OCI-LY3 (cell line): ENCODE results near the gene GRIK5.
A peak's percentile ranks its signal among the peaks of the same experiment; 100 is the strongest.

Source experiments
- H2AFZ ChIP-seq: fragments of 200-600, 300-600 bp; shearing (Covaris generic); 2 replicates; pipeline ENCODE4 v1.6.0; 2014; ENCODE audit warnings: antibody characterized with exemption, low read depth, low read length
- H3K27ac ChIP-seq: fragments of 200-600, 300-600 bp; sonication (generic); 2 replicates; pipeline ENCODE4 v1.5.1; 2014; ENCODE audit warnings: mild to moderate bottlenecking, low read length, moderate library complexity, mixed read lengths
- H3K27me3 ChIP-seq: fragments of 200-600, 300-600 bp; sonication (generic); 2 replicates; pipeline ENCODE4 v1.6.1; 2014; ENCODE audit warnings: low read depth, low read length, mixed read lengths
- H3K36me3 ChIP-seq: fragments of 200-600, 300-600 bp; sonication (generic); replicated peaks from 2 replicates; pipeline ENCODE3; 2014; ENCODE audit warnings: low read depth, low read length, mixed read lengths
- H3K4me1 ChIP-seq: fragments of 300-600, 200-600 bp; sonication (generic); 2 replicates; pipeline ENCODE4 v1.6.1; 2014; ENCODE audit warnings: low read length, mixed read lengths
- H3K4me2 ChIP-seq: fragments of 200-600, 300-600 bp; sonication (generic); 2 replicates; pipeline ENCODE4 v1.6.1; 2014; ENCODE audit warnings: low read length, mixed read lengths
- H3K4me3 ChIP-seq: fragments of 300-600, 200-600 bp; sonication (generic); 2 replicates; pipeline ENCODE4 v1.5.1; 2014; ENCODE audit warnings: antibody characterized with exemption, mild to moderate bottlenecking, low read length, moderate library complexity
- H3K79me2 ChIP-seq: fragments of 300-600, 200-600 bp; shearing (Covaris generic); 2 replicates; pipeline ENCODE4 v1.6.1; 2014; ENCODE audit warnings: mild to moderate bottlenecking, low read length, mixed read lengths
- H3K9ac ChIP-seq: fragments of 300-600, 200-600 bp; shearing (Covaris generic); 2 replicates; pipeline ENCODE4 v1.6.0; 2014; ENCODE audit warnings: mild to moderate bottlenecking, low read length, moderate library complexity
- H3K9me3 ChIP-seq: fragments of 200-600, 300-600 bp; shearing (Covaris generic); 2 replicates; pipeline ENCODE4 v1.6.1; 2014; ENCODE audit warnings: low read length, mixed read lengths; ENCODE audit not compliant: insufficient read depth
- H4K20me1 ChIP-seq: fragments of 200-600, 300-600 bp; sonication (generic); 2 replicates; pipeline ENCODE4 v1.6.1; 2016; ENCODE audit warnings: low read length, mixed read lengths; ENCODE audit not compliant: insufficient read depth
- CTCF ChIP-seq: fragments of 200-600, 300-600 bp; sonication (generic); IDR thresholded peaks from 2 replicates; pipeline ENCODE4 v1.5.1; 2014; ENCODE audit warnings: antibody characterized with exemption, low read length, low read depth
- EZH2phosphoT487 ChIP-seq: fragments of 200-600 bp; shearing (Covaris generic); IDR thresholded peaks from 2 replicates; pipeline ENCODE4 v1.6.1; 2018; ENCODE audit warnings: antibody characterized with exemption, mixed run types, low read depth

GRIK5 gene

GRCh38 chr19:41958367-41959055 lies 111.5 kb downstream of the GRIK5 start:
- peak overlapping the region; percentile 94 for H3K4me2 ChIP-seq
- H3K79me2 ChIP-seq: no peaks in the 10 kb centered on the region
- TF ChIP-seq CTCF (no peak), EZH2phosphoT487 (no peak)
- 0 out of 2 replicates have a peak overlapping the region, but pooled peaks have one; percentile 70 for H2AFZ ChIP-seq
- H4K20me1 ChIP-seq: no peaks in the 10 kb centered on the region
- H3K27me3 ChIP-seq: no peaks in the 10 kb centered on the region
- H3K9ac ChIP-seq: peak overlapping the region; percentile 89
- peak overlapping the region; percentile 55 for H3K27ac ChIP-seq
- peaks cover 3% of the 10 kb centered on the region for H3K36me3 ChIP-seq
- H3K4me1 ChIP-seq: peaks cover 12% of the 10 kb centered on the region
- H3K4me3 ChIP-seq: peak overlapping the region; percentile 91
- no peaks in the 10 kb centered on the region for H3K9me3 ChIP-seq

GRCh38 chr19:41957838-41958366 lies 112.1 kb downstream of the GRIK5 start:
- no peak overlapping the region for H3K27ac ChIP-seq

GRCh38 chr19:41957161-41957837 lies 112.7 kb downstream of the GRIK5 start:
- H3K9me3 ChIP-seq: no peaks in the 10 kb centered on the region
- 0 out of 2 replicates have a peak overlapping the region, but pooled peaks have one; percentile 91 for H3K4me3 ChIP-seq
- H3K27ac ChIP-seq: no peak overlapping the region
- no peak for TF ChIP-seq EZH2phosphoT487
- TF ChIP-seq CTCF: no peak
- H3K36me3 ChIP-seq: peaks cover 3% of the 10 kb centered on the region
- no peak overlapping the region for H3K9ac ChIP-seq
- no peak overlapping the region for H2AFZ ChIP-seq
- H4K20me1 ChIP-seq: no peaks in the 10 kb centered on the region
- H3K4me1 ChIP-seq: peaks cover 12% of the 10 kb centered on the region
- no peaks in the 10 kb centered on the region for H3K27me3 ChIP-seq
- no peaks in the 10 kb centered on the region for H3K79me2 ChIP-seq
- peak overlapping the region; percentile 94 for H3K4me2 ChIP-seq

More at GRCh38 chr19:41957838-41958366, 112.1 kb downstream of the GRIK5 start:
- H3K4me2 ChIP-seq: peak overlapping the region; percentile 94
- H3K4me3 ChIP-seq: peak overlapping the region; percentile 91
- no peaks in the 10 kb centered on the region for H3K79me2 ChIP-seq
- H3K9ac ChIP-seq: peak overlapping the region; percentile 89
- peaks cover 3% of the 10 kb centered on the region for H3K36me3 ChIP-seq
- H3K27me3 ChIP-seq: no peaks in the 10 kb centered on the region
- no peaks in the 10 kb centered on the region for H4K20me1 ChIP-seq
- peak; percentile 88 for TF ChIP-seq CTCF
- no peak for TF ChIP-seq EZH2phosphoT487
- H3K9me3 ChIP-seq: no peaks in the 10 kb centered on the region
- H2AFZ ChIP-seq: 0 out of 2 replicates have a peak overlapping the region, but pooled peaks have one; percentile 70
- H3K4me1 ChIP-seq: peaks cover 12% of the 10 kb centered on the region

- H3K4me1 ChIP-seq: peaks cover 12% of the 10 kb centered on the region
- TF ChIP-seq CTCF: no peak
- no peaks in the 10 kb centered on the region for H4K20me1 ChIP-seq
- H3K9ac ChIP-seq: no peak overlapping the region
- no peaks in the 10 kb centered on the region for H3K79me2 ChIP-seq
- no peak overlapping the region for H2AFZ ChIP-seq
- H3K36me3 ChIP-seq: peaks cover 3% of the 10 kb centered on the region
- no peaks in the 10 kb centered on the region for H3K9me3 ChIP-seq
- no peaks in the 10 kb centered on the region for H3K27me3 ChIP-seq
- H3K4me3 ChIP-seq: no peak overlapping the region
- H3K4me2 ChIP-seq: no peak overlapping the region
- H3K27ac ChIP-seq: no peak overlapping the region
Observed at GRCh38 chr19:41956621-41957020, 113.4 kb downstream of the GRIK5 start.
